ENCODE results near the gene CWF19L1. TPM values are rescaled to one million over a fixed set of nuclear protein-coding genes. Genes with fewer than 3 reads are reported as not detected.

CWF19L1 gene
- total and polyA plus RNA-seq, 2 of the 13 experiments (the other 11 are each of a cell fraction or from before 2014, with no cell fraction given), result 13.6 to 42.1 TPM

DNA sequence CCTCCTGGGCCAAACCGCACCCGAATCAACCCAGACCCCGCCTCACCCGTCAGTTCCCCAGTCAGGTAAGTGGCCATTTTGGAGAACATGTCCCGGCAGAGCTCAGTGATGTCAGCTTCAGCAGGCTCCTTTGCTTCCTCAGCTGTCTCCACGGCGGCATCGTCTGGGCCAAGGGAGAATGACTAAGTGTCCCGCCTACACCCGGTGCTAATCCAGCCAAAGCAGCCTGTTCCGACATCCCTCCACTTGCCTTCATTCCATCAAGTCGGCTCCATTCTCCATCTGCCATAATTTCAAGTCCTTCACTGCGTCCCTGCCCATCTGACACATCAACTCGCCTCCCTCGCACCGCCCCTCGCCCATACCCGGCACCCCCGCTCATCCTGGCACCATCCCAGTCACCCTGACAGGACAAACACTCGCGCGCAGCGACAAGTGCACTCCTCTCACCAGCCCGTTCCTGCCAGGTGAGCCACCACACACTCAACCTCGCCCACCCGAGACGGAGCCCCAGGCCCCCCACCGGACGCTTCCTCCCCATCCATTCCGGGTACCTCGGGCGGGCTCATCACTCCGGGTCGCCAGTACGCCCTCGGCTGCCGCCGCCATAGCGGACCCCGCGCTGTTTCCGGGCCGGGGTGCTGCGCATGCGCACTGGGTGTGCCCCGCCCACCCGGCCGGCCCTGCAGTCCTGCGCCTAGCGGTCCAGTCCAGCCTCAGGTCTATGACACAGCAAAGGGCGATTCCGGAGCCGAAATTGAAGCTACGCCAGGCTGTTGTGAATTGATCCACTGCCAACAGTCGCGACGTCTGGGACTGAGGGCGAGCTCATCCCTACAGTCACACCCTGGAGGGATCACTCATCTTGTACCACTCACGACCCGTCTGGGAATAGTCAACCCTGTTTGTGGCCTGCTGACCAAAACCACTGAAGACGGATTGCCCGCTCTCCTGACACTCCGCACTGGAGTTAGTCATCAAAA, 18.9 kb upstream of the CWF19L1 start, which contains the start of gene BLOC1S2 (continued):
- TF ChIP-seq, protein P1, sequence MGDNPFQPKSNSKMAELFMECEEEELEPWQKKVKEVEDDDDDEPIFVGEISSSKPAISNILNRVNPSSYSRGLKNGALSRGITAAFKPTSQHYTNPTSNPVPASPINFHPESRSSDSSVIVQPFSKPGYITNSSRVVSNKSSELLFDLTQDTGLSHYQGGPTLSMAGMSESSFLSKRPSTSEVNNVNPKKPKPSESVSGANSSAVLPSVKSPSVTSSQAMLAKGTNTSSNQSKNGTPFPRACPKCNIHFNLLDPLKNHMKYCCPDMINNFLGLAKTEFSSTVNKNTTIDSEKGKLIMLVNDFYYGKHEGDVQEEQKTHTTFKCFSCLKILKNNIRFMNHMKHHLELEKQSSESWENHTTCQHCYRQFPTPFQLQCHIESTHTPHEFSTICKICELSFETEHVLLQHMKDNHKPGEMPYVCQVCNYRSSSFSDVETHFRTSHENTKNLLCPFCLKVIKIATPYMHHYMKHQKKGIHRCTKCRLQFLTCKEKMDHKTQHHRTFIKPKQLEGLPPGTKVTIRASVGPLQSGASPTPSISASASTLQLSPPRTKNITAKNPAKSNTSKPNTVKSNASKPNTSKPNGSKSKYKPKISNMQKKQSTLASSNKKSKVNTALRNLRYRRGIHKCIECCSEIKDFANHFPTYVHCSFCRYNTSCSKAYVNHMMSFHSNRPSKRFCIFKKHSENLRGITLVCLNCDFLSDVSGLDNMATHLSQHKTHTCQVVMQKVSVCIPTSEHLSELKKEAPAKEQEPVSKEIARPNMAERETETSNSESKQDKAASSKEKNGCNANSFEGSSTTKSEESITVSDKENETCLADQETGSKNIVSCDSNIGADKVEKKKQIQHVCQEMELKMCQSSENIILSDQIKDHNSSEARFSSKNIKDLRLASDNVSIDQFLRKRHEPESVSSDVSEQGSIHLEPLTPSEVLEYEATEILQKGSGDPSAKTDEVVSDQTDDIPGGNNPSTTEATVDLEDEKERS (CRISPR knock-in tag; IDR thresholded peaks at IDR 0.05), result no peak
- TF ChIP-seq, protein P2, sequence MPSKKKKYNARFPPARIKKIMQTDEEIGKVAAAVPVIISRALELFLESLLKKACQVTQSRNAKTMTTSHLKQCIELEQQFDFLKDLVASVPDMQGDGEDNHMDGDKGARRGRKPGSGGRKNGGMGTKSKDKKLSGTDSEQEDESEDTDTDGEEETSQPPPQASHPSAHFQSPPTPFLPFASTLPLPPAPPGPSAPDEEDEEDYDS (CRISPR knock-in tag; IDR thresholded peaks at IDR 0.05), result peak; percentile 74; the same call in 1 of the 2 replicates
- TF ChIP-seq ZNF121 (CRISPR knock-in tag; IDR thresholded peaks at IDR 0.05), result peak; percentile 19; the same call in 1 of the 2 replicates
- TF ChIP-seq LCORL (IDR thresholded peaks at IDR 0.05), result no peak
- TF ChIP-seq LCORL (CRISPR knock-in tag; IDR thresholded peaks at IDR 0.05), result peak; percentile 82
- no peak; the same call in 1 of the 2 replicates for TF ChIP-seq TP53 (CRISPR knock-in tag; conservative IDR thresholded peaks at IDR 0.05)
- no peak for TF ChIP-seq JUNB (CRISPR knock-in tag; IDR thresholded peaks at IDR 0.05; ENCODE audit: borderline replicate concordance)
- TF ChIP-seq TARDBP (CRISPR knock-in tag; IDR thresholded peaks at IDR 0.05), result 0 out of 2 replicates have a peak, but pooled peaks have one; percentile 56
- peak; percentile 54; the same call in 1 of the 2 replicates for TF ChIP-seq MYPOP (CRISPR knock-in tag; IDR thresholded peaks at IDR 0.05)
- TF ChIP-seq KLF16 (CRISPR knock-in tag; IDR thresholded peaks at IDR 0.05), result peak in 1 of 2 experiments; percentile 54; a peak in 1 of 4 replicates
- TF ChIP-seq ZNF33B (CRISPR knock-in tag; IDR thresholded peaks at IDR 0.05), result no peak
- TF ChIP-seq SMAD1 (CRISPR knock-in tag; IDR thresholded peaks at IDR 0.05; ENCODE audit: borderline replicate concordance, low read depth), result peak; percentile 86; the same call in 1 of the 2 replicates
- peak; percentile 88 for TF ChIP-seq HNRNPL (IDR thresholded peaks at IDR 0.05; ENCODE audit: low read depth, low read length)
- no peak for TF ChIP-seq XBP1 (CRISPR knock-in tag; IDR thresholded peaks at IDR 0.05)
- TF ChIP-seq ERF (CRISPR knock-in tag; IDR thresholded peaks at IDR 0.05), result no peak; the same call in 1 of the 2 replicates
- TF ChIP-seq, protein P3, sequence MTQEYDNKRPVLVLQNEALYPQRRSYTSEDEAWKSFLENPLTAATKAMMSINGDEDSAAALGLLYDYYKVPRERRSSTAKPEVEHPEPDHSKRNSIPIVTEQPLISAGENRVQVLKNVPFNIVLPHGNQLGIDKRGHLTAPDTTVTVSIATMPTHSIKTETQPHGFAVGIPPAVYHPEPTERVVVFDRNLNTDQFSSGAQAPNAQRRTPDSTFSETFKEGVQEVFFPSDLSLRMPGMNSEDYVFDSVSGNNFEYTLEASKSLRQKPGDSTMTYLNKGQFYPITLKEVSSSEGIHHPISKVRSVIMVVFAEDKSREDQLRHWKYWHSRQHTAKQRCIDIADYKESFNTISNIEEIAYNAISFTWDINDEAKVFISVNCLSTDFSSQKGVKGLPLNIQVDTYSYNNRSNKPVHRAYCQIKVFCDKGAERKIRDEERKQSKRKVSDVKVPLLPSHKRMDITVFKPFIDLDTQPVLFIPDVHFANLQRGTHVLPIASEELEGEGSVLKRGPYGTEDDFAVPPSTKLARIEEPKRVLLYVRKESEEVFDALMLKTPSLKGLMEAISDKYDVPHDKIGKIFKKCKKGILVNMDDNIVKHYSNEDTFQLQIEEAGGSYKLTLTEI (CRISPR knock-in tag; conservative IDR thresholded peaks at IDR 0.05), result no peak
- no peak for TF ChIP-seq ZSCAN5A (CRISPR knock-in tag; IDR thresholded peaks at IDR 0.05; ENCODE audit: borderline replicate concordance)
- 0 out of 2 replicates have a peak, but pooled peaks have one; percentile 82 for TF ChIP-seq TBP (CRISPR knock-in tag; IDR thresholded peaks at IDR 0.05)
- TF ChIP-seq ZNF572 (CRISPR knock-in tag; IDR thresholded peaks at IDR 0.05), result no peak
- peak; percentile 69; the same call in 1 of the 2 replicates for TF ChIP-seq ARNT2 (CRISPR knock-in tag; IDR thresholded peaks at IDR 0.05; ENCODE audit: low read depth)
- TF ChIP-seq GPN1 (CRISPR knock-in tag; IDR thresholded peaks at IDR 0.05; ENCODE audit: borderline replicate concordance), result no peak

Measured in HepG2 (cell line).